SK-N-SH (cell line): ENCODE data around the gene EDA. TPM values are rescaled to one million over a fixed set of nuclear protein-coding genes. Genes with fewer than 3 reads are reported as not detected.

Experiments used
- CTCF ChIA-PET: fragments of 300-600, 350-600 bp; formaldehyde crosslinking; extraction: SDS; loops from one replicate; lab custom pipeline; 2021; lab: Yijun Ruan, JAX
- POLR2A ChIA-PET: fragments of 350-600 bp; sonication (Branson Sonifier 250); formaldehyde crosslinking; extraction: SDS; loops from one replicate; lab custom pipeline; 2020; ENCODE audit warnings: antibody characterized with exemption, inconsistent platforms; lab: Yijun Ruan, JAX
- DNase-seq: peaks from one replicate; pipeline ENCODE4 v3.0.0; 2012
- H2AFZ ChIP-seq: fragments of 200-600 bp; sonication (generic); 2 replicates; pipeline ENCODE4 v1.8.1; 2016; ENCODE audit warnings: antibody characterized with exemption, mild to moderate bottlenecking, low read depth
- H3F3A ChIP-seq: fragments of 200-600 bp; sonication (generic); replicated peaks from 2 replicates; pipeline ENCODE3; 2016; ENCODE audit warnings: antibody characterized with exemption, mild to moderate bottlenecking; ENCODE audit not compliant: insufficient read depth
- H3K27ac ChIP-seq, 2 experiments: fragments of 200-500 bp in 1 of 2; fragments of 200-600 bp in 1 of 2; sonication (Bioruptor generic) in 1 of 2; sonication (generic), shearing (Covaris generic) in 1 of 2; 2 replicates each; pipeline versions ENCODE4 v1.5.1 to v1.6.1; 2014 to 2016; ENCODE audit warnings: low read depth in 2 of 2, inconsistent platforms in 1 of 2, low read length in 1 of 2, mild to moderate bottlenecking in 1 of 2, mixed read lengths in 1 of 2
- H3K27me3 ChIP-seq: fragments of 200-600 bp; sonication (generic), shearing (Covaris generic); 2 replicates; pipeline ENCODE4 v1.6.1; 2016; ENCODE audit warnings: mixed run types; ENCODE audit not compliant: insufficient read depth
- H3K36me3 ChIP-seq, 2 experiments: fragments of 200-500 bp in 1 of 2; fragments of 200-600 bp in 1 of 2; sonication (Bioruptor generic) in 1 of 2; sonication (generic) in 1 of 2; replicated peaks in 1 of 2; 2 replicates each; pipeline versions ENCODE3 to v1.5.1; 2014 to 2016; ENCODE audit warnings: low read length in 1 of 2, mild to moderate bottlenecking in 1 of 2; ENCODE audit not compliant: insufficient read depth in 2 of 2, control insufficient read depth in 1 of 2
- H3K4me1 ChIP-seq, 2 experiments: fragments of 200-500 bp in 1 of 2; fragments of 200-600 bp in 1 of 2; sonication (Bioruptor generic) in 1 of 2; sonication (generic), shearing (Covaris generic) in 1 of 2; 2 replicates each; pipeline versions ENCODE4 v1.5.1 to v1.6.1; 2014 to 2016; ENCODE audit warnings: low read depth in 1 of 2, low read length in 1 of 2, mixed run types in 1 of 2; ENCODE audit not compliant: insufficient read depth in 2 of 2, control insufficient read depth in 1 of 2
- H3K4me2 ChIP-seq: fragments of 200-600 bp; sonication (generic), shearing (Covaris generic); 2 replicates; pipeline ENCODE4 v1.6.1; 2017; ENCODE audit warnings: mixed run types
- H3K4me3 ChIP-seq, 2 experiments: fragments of 200-500 bp in 1 of 2; fragments of 200-600 bp in 1 of 2; sonication (Bioruptor generic) in 1 of 2; sonication (generic), shearing (Covaris generic) in 1 of 2; 2 replicates each; pipeline versions ENCODE4 v1.5.1 to v1.8.1; 2014 to 2016; ENCODE audit warnings: low read depth in 2 of 2, inconsistent platforms in 1 of 2, low read length in 1 of 2, mild to moderate bottlenecking in 1 of 2, mixed read lengths in 1 of 2, moderate library complexity in 1 of 2
- H3K79me2 ChIP-seq: fragments of 200-600 bp; sonication (generic); 2 replicates; pipeline ENCODE4 v1.8.1; 2017; ENCODE audit warnings: mild to moderate bottlenecking; ENCODE audit not compliant: insufficient read depth
- H3K9ac ChIP-seq: fragments of 200-600 bp; sonication (generic); 2 replicates; pipeline ENCODE4 v1.6.1; 2017; ENCODE audit warnings: mixed run types
- H3K9me2 ChIP-seq: fragments of 200-600 bp; sonication (generic); 2 replicates; pipeline ENCODE4 v1.6.1; 2017; ENCODE audit warnings: mixed run types
- H3K9me3 ChIP-seq: fragments of 200-600 bp; sonication (generic); 2 replicates; pipeline ENCODE4 v1.6.1; 2017; ENCODE audit warnings: mixed run types, mild to moderate bottlenecking, moderate library complexity
- H4K20me1 ChIP-seq: fragments of 200-600 bp; sonication (generic); 2 replicates; pipeline ENCODE4 v1.6.1; 2017; ENCODE audit warnings: mild to moderate bottlenecking, mixed run types; ENCODE audit not compliant: insufficient read depth
- CHD2 ChIP-seq: fragments of 150-350 bp; IDR thresholded peaks from 2 replicates; pipeline ENCODE4 v1.6.1; 2018; ENCODE audit warnings: low read length; ENCODE audit not compliant: partially characterized antibody
- ELF1 ChIP-seq: IDR thresholded peaks from 2 replicates; pipeline ENCODE4 v1.4.0; 2012
- EZH2phosphoT487 ChIP-seq: fragments of 200-600 bp; sonication (generic); IDR thresholded peaks from 2 replicates; pipeline ENCODE4 v1.6.1; 2017; ENCODE audit warnings: low read depth, mixed run types, mild to moderate bottlenecking, antibody characterized with exemption, moderate library complexity, borderline replicate concordance
- FOSL2 ChIP-seq: IDR thresholded peaks from 2 replicates; pipeline ENCODE4 v1.4.0; 2012; ENCODE audit warnings: low read depth, mild to moderate bottlenecking, moderate library complexity, borderline replicate concordance
- IRF3 ChIP-seq: fragments of 150-350 bp; IDR thresholded peaks from 2 replicates; pipeline ENCODE4 v1.6.1; 2016; ENCODE audit warnings: mild to moderate bottlenecking, low read depth, low read length
- MAX ChIP-seq: IDR thresholded peaks from 2 replicates; pipeline ENCODE4 v1.4.0; 2012; ENCODE audit warnings: low read depth
- REST ChIP-seq: IDR thresholded peaks from 2 replicates; pipeline ENCODE4 v1.6.1; 2012; ENCODE audit warnings: mild to moderate bottlenecking, low read depth, low read length, moderate library complexity
- SMC3 ChIP-seq: IDR thresholded peaks from 2 replicates; pipeline ENCODE4 v1.6.1; 2012; ENCODE audit warnings: low read depth, low read length, improper control_type of control experiment
- TAF1 ChIP-seq: IDR thresholded peaks from 2 replicates; pipeline ENCODE4 v1.6.1; 2012; ENCODE audit warnings: low read depth, mild to moderate bottlenecking, low read length, moderate library complexity, borderline replicate concordance
- USF1 ChIP-seq: IDR thresholded peaks from 2 replicates; pipeline ENCODE4 v1.4.0; 2012; ENCODE audit warnings: low read depth, borderline replicate concordance
- YY1 ChIP-seq: IDR thresholded peaks from 2 replicates; pipeline ENCODE4 v1.4.0; 2012; ENCODE audit warnings: low read depth, mild to moderate bottlenecking
- WGBS: methylation state at CpG from one replicate; pipeline ENCODE4 v1.1.6; 2017; ENCODE audit warnings: low lambda C conversion rate; 5-methylcytosine and 5-hydroxymethylcytosine counted together
- polyA plus RNA-seq, 3 experiments: library from polyadenylated mRNA; depleted of rRNA; stranded (reverse); fragments of >200 nt; gene quantifications; 2 replicates each; pipeline ENCODE4 v1.2.3, GENCODE V29; 2012

Gene EDA
- polyA plus RNA-seq, 1 of the 3 experiments (the other 2 are of a cell fraction): 0.02 TPM

- WGBS: 35% methylated on average over 7 of the region's 7 CpGs
- ChIA-PET POLR2A (no interaction called here), CTCF (no interaction called here)
- Histone ChIP-seq H4K20me1 (no peaks in the 10 kb centered on the region), H2AFZ (no peak overlapping the region), H3K27ac (no peak overlapping the region), H3K4me2 (no peak overlapping the region), H3K4me3 (no peak overlapping the region), H3K9ac (no peak overlapping the region), H3K36me3 (no peaks in the 10 kb centered on the region), H3F3A (no peaks in the 10 kb centered on the region), H3K9me3 (no peaks in the 10 kb centered on the region), H3K9me2 (no peaks in the 10 kb centered on the region), H3K79me2 (no peaks in the 10 kb centered on the region), H3K27me3 (peaks cover 4% of the 10 kb centered on the region; the same call in 1 of the 2 replicates), H3K4me1 (no peaks in the 10 kb centered on the region)
- no peak for DNase-seq
- TF ChIP-seq YY1 (no peak), MAX (no peak), REST (no peak), TAF1 (no peak), IRF3 (no peak), SMC3 (no peak)
These were observed 450.7 kb downstream of the EDA start for GRCh38 chrX:70066646-70067045.

- Histone ChIP-seq H3K79me2 (no peaks in the 10 kb centered on the region), H3K27ac (no peak overlapping the region), H2AFZ (no peak overlapping the region), H3K27me3 (peaks cover 4% of the 10 kb centered on the region; the same call in 1 of the 2 replicates), H3F3A (no peaks in the 10 kb centered on the region), H3K4me1 (no peaks in the 10 kb centered on the region), H3K9me2 (no peaks in the 10 kb centered on the region), H3K36me3 (no peaks in the 10 kb centered on the region), H3K9me3 (no peaks in the 10 kb centered on the region), H3K9ac (no peak overlapping the region), H4K20me1 (no peaks in the 10 kb centered on the region), H3K4me2 (no peak overlapping the region), H3K4me3 (no peak overlapping the region)
- no peak for TF ChIP-seq EZH2phosphoT487
- TF ChIP-seq FOSL2: no peak
- TF ChIP-seq TAF1: no peak
- no peak for TF ChIP-seq USF1
- no peak for TF ChIP-seq ELF1
- TF ChIP-seq MAX: no peak
- TF ChIP-seq CHD2: no peak
- ChIA-PET CTCF (interaction anchor here (1.1 to 1.4 kb wide), 2 partner anchors 18 to 49 kb away, joined by 3 to 4 read pairs; no protein-coding TSS in a partner anchor), POLR2A (no interaction called here)
- WGBS: 14% methylated on average over 5 of the region's 5 CpGs
- DNase-seq: no peak
These were observed 463.4 kb downstream of the EDA start for GRCh38 chrX:70079297-70079696.
